Measurements from ENCODE around the gene SLC49A3.
A peak's percentile ranks its signal among the peaks of the same experiment; 100 is the strongest.

Gene SLC49A3

DNA sequence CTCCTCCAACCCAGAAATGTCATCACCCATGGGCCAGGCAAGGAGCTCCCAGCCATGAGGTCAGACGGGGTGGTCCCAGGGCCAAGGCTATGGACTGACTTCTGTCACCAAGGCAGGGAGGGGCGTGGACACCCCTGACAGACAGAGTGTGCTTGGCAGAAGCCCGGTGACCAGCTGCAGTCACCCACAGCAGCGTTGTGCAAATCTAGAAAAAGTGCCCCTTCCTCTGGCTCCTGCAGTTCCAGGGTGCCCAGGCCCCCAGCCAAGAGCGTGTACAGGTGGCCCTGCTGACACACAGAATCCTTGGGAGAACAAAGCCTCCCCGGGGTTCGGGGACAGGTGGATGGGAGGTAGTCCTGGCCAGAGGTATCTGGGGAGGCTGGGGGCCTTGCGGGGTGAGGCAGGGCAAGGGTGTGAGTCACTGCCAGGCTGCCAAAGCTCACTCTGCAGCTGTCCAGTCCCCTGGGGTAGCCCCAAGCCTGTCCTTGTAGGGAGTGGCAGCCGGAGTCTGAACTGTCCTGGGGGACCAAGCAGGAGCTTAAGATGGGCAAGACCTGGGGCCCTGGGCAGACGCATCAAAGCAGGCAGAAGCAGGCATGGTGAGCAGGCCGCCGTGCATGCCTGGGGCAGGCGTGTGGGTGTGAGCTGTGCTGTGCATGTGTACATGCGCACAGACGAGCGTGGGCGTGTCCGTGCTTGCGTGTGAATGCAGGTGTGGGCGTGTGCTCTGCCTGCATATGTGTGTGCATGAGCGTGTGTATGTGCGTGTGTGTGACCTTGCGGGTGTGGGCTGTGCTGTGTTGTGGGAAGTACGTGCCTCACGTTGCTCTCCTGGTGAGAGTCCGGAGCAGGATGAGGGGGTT, 11.3 kb downstream of the SLC49A3 start:
- Histone ChIP-seq H3K36me3 (peaks cover 4 to 7% (median 6%) of the 10 kb centered on the region in 11 experiments; a peak in 21 of 22 replicates), H3K9me3 (replicated peaks in 1 of 11) (no peaks in the 10 kb centered on the region), H3K9ac (peak overlapping the region in 4 of 11 experiments; percentile 91 to 98 (median 96); a peak in 6 of 22 replicates), H3K4me2 (peak overlapping the region; percentile 95 to 100 (median 98); a peak in 18 of 22 replicates), H3K27me3 (no peaks in the 10 kb centered on the region), H3K27ac (peak overlapping the region in 4 of 11 experiments; percentile 28 to 97 (median 93); a peak in 4 of 22 replicates), H3K4me3 (no peak overlapping the region), H4K20me1 (peaks cover 0 to 16% (median 0%) of the 10 kb centered on the region in 11 experiments; a peak in 4 of 22 replicates), H3K4me1 (peaks cover 57 to 75% (median 69%) of the 10 kb centered on the region in 10 experiments)
- TF ChIP-seq Cebpa-rat (IDR thresholded peaks at IDR 0.05), result no peak

DNA sequence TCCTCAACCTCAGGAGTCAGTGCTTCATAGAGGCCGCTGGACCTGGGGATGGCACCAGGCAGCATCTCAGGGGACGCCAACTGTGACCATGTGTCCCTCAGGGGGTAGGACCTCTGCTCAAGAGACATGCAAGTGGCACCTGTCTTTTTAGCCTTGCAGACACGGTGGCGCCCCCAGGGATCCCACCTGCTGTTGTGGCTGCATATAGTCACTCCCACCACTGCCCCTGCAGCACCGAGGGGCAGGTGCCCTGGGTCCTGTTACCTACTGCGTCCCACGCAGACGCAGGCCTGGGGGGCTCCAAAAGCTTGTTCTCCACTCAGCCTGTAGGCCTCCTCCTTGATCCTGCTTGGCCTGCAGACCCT, 12.1 kb downstream of the SLC49A3 start:
- Histone ChIP-seq H3K27ac (peak overlapping the region in 6 of 11 experiments; percentile 89 to 98 (median 97); a peak in 8 of 22 replicates), H4K20me1 (peaks cover 0 to 19% (median 0%) of the 10 kb centered on the region in 11 experiments; a peak in 4 of 22 replicates), H3K9me3 (replicated peaks in 1 of 11) (no peaks in the 10 kb centered on the region), H3K4me1 (peaks cover 60 to 75% (median 67%) of the 10 kb centered on the region in 10 experiments), H3K27me3 (no peaks in the 10 kb centered on the region), H3K4me2 (peak overlapping the region; percentile 95 to 100 (median 98)), H3K4me3 (peak overlapping the region in 1 of 10 experiments; percentile 95; a peak in 1 of 20 replicates), H3K9ac (peak overlapping the region; percentile 25 to 98 (median 94); a peak in 16 of 22 replicates), H3K36me3 (peaks cover 12 to 15% (median 14%) of the 10 kb centered on the region in 11 experiments)
- no peak for TF ChIP-seq Cebpa-rat (IDR thresholded peaks at IDR 0.05)

DNA sequence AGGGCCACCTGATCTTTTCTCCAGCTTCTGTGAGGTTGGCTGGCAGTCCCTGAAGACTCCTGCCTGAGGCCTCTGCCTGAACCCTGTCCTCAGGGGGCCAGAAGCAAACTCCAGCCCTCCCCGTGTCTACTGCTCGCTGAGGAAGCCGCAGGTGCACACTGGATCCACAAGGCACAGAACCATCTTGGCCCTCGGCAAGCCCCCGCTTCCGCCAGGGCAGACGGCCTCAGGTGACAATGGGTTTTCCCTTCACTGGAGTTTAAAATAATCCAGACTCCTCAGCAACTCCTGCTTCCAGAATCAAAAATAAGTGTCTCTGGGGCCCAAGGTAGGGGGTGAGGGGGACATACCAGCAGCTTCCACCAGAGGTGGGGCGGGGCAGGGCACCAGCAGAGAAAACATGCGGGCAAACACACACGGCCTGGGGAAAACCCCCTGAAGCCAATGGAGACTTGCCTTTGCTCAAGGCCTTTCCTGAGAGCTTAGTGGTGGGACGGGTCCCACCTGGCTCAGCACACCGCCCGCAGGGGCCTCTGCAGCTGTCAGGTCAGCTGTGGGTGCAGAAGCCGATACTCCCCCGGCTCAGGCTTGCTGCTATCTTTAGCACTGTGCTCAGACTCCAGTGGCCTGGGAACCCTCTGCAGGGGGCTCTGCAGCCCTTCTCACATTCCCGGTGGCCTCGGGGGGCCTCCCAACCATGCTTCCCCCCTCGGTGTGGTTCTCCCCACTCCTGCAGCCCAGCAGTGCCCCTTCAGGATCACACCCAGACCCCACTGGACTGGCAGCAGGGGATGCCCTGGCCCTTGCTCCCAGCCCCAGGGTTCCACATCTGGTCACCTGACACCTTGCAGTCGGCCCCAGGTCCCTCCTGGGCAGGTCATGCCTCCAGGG, 12.7 kb downstream of the SLC49A3 start:
- H3K4me1 ChIP-seq, result peaks cover 59 to 75% (median 66%) of the 10 kb centered on the region in 10 experiments
- no peak for TF ChIP-seq Cebpa-rat (IDR thresholded peaks at IDR 0.05)
- no peaks in the 10 kb centered on the region for H3K9me3 ChIP-seq (replicated peaks in 1 of 11)
- no peaks in the 10 kb centered on the region for H3K27me3 ChIP-seq
- peaks cover 0 to 25% (median 0%) of the 10 kb centered on the region in 11 experiments; a peak in 4 of 22 replicates for H4K20me1 ChIP-seq
- peak overlapping the region in 8 of 10 experiments; percentile 9 to 97 (median 82); a peak in 12 of 20 replicates for H3K4me3 ChIP-seq
- H3K27ac ChIP-seq, result peak overlapping the region in 9 of 11 experiments; percentile 6 to 98 (median 94); a peak in 15 of 22 replicates
- H3K36me3 ChIP-seq, result peaks cover 18 to 21% (median 20%) of the 10 kb centered on the region in 11 experiments
- H3K4me2 ChIP-seq, result peak overlapping the region; percentile 95 to 100 (median 98)
- H3K9ac ChIP-seq, result peak overlapping the region; percentile 25 to 98 (median 97); a peak in 21 of 22 replicates

DNA sequence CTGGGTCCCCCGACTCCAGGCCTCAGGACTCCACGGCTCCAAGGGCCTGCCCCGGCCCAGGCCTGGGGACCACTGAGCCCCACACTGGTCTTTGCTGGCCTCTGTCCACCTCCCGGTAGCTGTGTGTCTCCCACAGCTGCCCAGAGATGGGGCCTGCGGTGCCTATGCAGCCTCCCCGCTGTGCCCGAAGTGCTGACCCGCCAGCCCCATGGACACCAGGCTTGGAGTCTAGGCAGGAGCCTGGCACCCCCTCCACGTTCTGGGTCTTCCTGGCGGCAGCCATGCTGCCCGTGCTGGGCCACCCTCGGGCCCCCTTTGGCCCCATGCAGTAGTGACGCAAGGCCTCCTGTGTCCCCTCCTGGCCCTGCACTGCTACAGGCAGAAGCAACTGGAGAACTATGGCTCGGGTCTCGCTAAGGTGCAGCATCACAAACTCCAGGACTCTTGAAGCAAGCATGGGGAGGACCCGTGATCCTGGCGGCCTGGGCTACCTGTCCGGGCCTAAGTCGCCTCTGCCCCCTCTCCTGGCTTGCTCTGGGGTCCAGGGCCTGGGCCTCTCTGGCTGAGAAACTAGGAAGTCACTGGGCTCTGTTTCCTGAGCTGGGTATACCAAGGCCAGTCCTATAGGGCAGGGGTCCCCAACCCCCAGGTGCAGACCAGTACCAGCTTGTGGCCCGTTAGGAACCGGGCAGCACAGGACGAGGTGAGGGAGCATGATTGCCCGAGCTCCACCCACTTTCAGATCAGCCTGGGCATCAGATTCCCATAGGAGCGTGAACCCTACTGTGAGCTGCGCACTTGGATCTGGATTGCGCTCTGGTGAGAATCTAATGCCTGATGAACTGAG, 13.7 kb downstream of the SLC49A3 start:
- Histone ChIP-seq H3K27me3 (no peaks in the 10 kb centered on the region), H3K9me3 (replicated peaks in 1 of 11) (no peaks in the 10 kb centered on the region), H3K36me3 (peaks cover 26 to 31% (median 30%) of the 10 kb centered on the region in 11 experiments), H3K9ac (peak overlapping the region; percentile 89 to 98 (median 97)), H4K20me1 (peaks cover 0 to 25% (median 0%) of the 10 kb centered on the region in 11 experiments; a peak in 4 of 22 replicates), H3K27ac (peak overlapping the region; percentile 89 to 98 (median 95)), H3K4me3 (peak overlapping the region; percentile 74 to 98 (median 89)), H3K4me2 (peak overlapping the region; percentile 95 to 100 (median 98)), H3K4me1 (peaks cover 50 to 65% (median 56%) of the 10 kb centered on the region in 10 experiments)
- no peak for TF ChIP-seq Cebpa-rat (IDR thresholded peaks at IDR 0.05)

DNA sequence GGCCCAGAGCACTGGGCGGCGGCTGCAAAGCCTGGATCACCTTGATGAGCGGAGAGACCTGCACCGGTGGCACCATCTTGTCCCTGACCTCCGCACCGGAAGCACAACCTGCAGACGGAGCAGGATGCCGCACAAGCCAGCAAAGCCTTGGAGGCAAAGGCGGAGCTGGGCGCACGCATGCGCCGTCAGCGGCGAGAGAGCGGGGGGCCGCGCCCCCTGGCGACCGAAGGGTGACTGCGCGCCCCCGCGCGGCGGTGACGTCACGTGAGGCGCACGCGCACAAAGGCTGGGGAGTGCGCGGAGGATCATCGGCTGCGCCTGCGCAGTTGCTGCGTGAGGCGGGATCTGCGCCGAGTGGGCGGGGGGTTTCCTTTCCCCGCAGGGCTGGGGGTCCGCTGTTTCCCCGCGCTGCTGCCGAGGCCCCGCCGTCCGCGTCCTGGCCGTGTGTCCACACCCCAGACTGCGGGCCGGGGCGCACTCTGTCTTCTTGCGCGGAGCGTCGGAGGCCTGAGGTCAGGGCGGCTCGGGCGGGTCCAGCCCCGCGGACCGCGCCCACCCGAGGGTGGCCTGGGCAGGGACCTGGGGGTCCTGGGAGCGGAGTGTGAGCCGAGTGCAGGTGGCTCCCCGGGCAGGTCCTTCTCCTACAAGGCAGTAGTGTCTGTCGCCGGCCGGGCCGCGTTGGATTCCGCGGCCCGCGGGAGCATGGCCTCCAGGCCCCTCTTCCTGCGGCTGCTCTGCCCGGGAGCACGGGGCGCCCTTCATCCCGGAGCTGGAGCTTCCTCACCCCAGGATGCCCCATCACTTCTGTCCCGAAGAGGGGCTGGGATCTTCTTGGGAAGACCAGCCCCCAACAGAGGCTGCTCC, 14.5 kb downstream of the SLC49A3 start, which contains the start of the genes ATP5ME and MYL5:
Gene ATP5ME (minus strand): TSS at position 105 of the 864 bp plus-strand sequence. CDS start 29 bp downstream, at position 76.
Gene MYL5 (plus strand): TSS at position 371 of the 864 bp plus-strand sequence. CDS start 3,485 bp downstream, outside the sequence.
- TF ChIP-seq Cebpa-rat (IDR thresholded peaks at IDR 0.05), result no peak
- Histone ChIP-seq H3K4me1 (peaks cover 48 to 62% (median 54%) of the 10 kb centered on the region in 10 experiments), H3K36me3 (peaks cover 26 to 37% (median 30%) of the 10 kb centered on the region in 11 experiments), H3K9me3 (replicated peaks in 1 of 11) (no peaks in the 10 kb centered on the region), H3K9ac (peak within 1 kb of the TSS; percentile 89 to 98 (median 97)), H4K20me1 (peaks cover 0 to 25% (median 0%) of the 10 kb centered on the region in 11 experiments; a peak in 4 of 22 replicates), H3K4me3 (peak within 1 kb of the TSS; percentile 74 to 98 (median 89)), H3K27ac (peak within 1 kb of the TSS; percentile 89 to 98 (median 95)), H3K27me3 (no peaks in the 10 kb centered on the region), H3K4me2 (peak within 1 kb of the TSS; percentile 97 to 100 (median 99))

DNA sequence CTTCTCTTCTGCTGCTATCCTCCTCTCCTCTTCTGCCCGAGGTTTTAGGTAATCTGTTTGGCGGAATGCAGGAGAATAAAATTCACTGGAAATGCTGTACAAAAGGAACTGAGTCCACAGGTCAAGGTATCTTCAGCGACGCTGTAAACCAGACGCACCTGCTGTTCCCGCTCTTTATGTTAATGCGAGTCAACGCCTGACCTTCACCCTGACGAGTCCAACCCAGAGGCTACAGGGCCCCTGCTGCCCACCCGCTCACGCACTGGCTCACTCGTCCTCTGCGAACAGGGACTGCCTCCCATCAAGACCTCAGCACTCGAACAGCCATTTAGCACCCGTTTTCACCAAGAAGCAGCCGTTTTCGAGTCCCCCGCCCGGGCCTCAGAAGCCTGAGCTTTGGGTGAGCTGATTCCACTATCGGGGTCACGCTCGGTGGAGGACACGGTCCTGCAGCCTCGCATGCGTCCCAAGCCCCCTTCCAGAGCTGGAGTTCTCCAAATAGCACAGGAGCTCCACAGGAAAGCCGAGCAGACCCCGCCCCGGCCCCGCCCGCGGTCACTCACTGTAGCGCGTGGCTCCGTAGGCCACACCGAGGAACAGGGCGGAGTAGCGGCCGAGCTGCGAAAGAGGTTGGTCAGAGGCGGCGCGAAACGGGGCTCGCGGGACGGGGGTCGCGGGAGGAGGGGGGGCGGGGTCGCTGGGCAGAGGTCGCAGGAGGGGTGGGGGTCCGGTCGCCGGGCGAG, 15.4 kb downstream of the SLC49A3 start:
- H3K27ac ChIP-seq, result peak overlapping the region; percentile 33 to 98 (median 89); a peak in 21 of 22 replicates
- H3K4me1 ChIP-seq, result peaks cover 48 to 57% (median 50%) of the 10 kb centered on the region in 10 experiments
- peak overlapping the region; percentile 92 to 100 (median 98) for H3K4me2 ChIP-seq
- peaks cover 0 to 25% (median 0%) of the 10 kb centered on the region in 11 experiments; a peak in 4 of 22 replicates for H4K20me1 ChIP-seq
- H3K4me3 ChIP-seq, result peak overlapping the region; percentile 74 to 98 (median 89)
- no peaks in the 10 kb centered on the region for H3K9me3 ChIP-seq (replicated peaks in 1 of 11)
- no peaks in the 10 kb centered on the region for H3K27me3 ChIP-seq
- peak overlapping the region; percentile 81 to 98 (median 94) for H3K9ac ChIP-seq
- peaks cover 26 to 37% (median 30%) of the 10 kb centered on the region in 11 experiments for H3K36me3 ChIP-seq
- no peak for TF ChIP-seq Cebpa-rat (IDR thresholded peaks at IDR 0.05)
